Neural crest cell (in vitro differentiated cells): ENCODE results near the gene HECW1. TPM values are rescaled to one million over a fixed set of nuclear protein-coding genes. Genes with fewer than 3 reads are reported as not detected.

Experiments
- DNase-seq: peaks from one replicate; pipeline ENCODE4 v3.0.0; 2021; ENCODE audit warnings: low read depth, mixed read lengths, low spot score
- H3K27ac Mint-ChIP-seq: one replicate; pipeline ENCODE4 v1.8.0; 2021; ENCODE audit warnings: mild to moderate bottlenecking, mixed read lengths; ENCODE audit not compliant: unreplicated experiment
- H3K27me3 Mint-ChIP-seq: 2 replicates; pipeline ENCODE4 v1.8.0; 2021; ENCODE audit warnings: low read depth, mild to moderate bottlenecking, mixed read lengths
- H3K36me3 Mint-ChIP-seq: 2 replicates; pipeline ENCODE4 v1.8.0; 2021; ENCODE audit warnings: low read depth, mild to moderate bottlenecking, mixed read lengths
- H3K4me1 Mint-ChIP-seq: 2 replicates; pipeline ENCODE4 v1.8.0; 2021; ENCODE audit warnings: mixed read lengths
- H3K4me3 Mint-ChIP-seq: one replicate; pipeline ENCODE4 v1.8.0; 2021; ENCODE audit warnings: mild to moderate bottlenecking, mixed read lengths
- H3K9me3 Mint-ChIP-seq: 2 replicates; pipeline ENCODE4 v1.8.0; 2021; ENCODE audit warnings: mixed read lengths
- total RNA-seq: library from RNA; stranded (reverse); gene quantifications from 2 replicates; pipeline ENCODE4 v1.2.1, GENCODE V29; 2021
- TF ChIP-seq, protein P1 (sequence below): fragments of 200-600 bp; sonication (generic); conservative IDR thresholded peaks from 2 replicates; pipeline ENCODE4 v1.5.0; 2021; ENCODE audit warnings: antibody characterized with exemption, mild to moderate bottlenecking

The HECW1 gene
- total RNA-seq, 1 donor from 2014 or later = 3.6 TPM

DNA sequence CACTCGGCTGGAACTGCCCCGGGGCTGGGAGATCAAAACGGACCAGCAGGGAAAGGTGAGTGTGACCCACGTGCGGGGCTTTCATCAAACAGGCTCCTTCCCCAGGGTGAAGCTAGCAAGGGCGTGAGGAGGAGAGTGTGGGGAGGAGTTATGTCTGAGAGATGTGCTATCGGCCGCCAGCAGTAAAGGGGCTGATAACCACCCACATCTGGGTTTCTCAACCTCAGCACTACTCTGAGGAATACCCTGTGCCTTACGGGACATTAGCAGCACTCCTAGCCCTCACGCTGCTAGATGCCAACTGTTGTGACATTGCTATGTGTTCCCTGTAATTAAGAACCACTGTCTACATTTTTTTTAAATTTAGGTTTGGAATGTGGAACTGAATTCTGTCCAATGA lies 356.6 kb downstream of the HECW1 start:
- Mint-ChIP-seq H3K27me3 (no peaks in the 10 kb centered on the region), H3K4me3 (no peak overlapping the region), H3K4me1 (no peaks in the 10 kb centered on the region), H3K27ac (no peak overlapping the region), H3K36me3 (no peaks in the 10 kb centered on the region), H3K9me3 (no peaks in the 10 kb centered on the region)
- TF ChIP-seq, protein P1, sequence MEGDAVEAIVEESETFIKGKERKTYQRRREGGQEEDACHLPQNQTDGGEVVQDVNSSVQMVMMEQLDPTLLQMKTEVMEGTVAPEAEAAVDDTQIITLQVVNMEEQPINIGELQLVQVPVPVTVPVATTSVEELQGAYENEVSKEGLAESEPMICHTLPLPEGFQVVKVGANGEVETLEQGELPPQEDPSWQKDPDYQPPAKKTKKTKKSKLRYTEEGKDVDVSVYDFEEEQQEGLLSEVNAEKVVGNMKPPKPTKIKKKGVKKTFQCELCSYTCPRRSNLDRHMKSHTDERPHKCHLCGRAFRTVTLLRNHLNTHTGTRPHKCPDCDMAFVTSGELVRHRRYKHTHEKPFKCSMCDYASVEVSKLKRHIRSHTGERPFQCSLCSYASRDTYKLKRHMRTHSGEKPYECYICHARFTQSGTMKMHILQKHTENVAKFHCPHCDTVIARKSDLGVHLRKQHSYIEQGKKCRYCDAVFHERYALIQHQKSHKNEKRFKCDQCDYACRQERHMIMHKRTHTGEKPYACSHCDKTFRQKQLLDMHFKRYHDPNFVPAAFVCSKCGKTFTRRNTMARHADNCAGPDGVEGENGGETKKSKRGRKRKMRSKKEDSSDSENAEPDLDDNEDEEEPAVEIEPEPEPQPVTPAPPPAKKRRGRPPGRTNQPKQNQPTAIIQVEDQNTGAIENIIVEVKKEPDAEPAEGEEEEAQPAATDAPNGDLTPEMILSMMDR = no peak
- DNase-seq = no peak

DNA sequence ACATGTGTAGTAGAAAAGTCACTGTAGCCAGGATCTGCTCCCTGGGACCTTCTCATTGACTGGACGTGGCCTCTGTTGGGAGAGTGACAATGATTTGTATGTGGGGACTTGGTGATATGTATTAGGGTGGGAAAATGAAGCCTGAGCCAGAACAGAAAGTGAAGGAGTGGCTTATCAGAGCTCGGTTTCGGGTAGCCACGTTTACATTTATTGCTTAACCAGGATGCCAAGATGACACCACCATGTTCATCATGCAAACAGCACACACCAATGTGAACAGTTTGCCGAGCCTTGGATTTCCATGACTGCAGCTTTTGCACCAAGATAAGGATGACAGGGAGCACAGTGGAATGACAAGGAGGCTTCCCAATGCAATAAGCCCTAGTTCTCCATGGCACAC lies 357.7 kb downstream of the HECW1 start:
- H3K4me3 Mint-ChIP-seq = no peak overlapping the region
- no peaks in the 10 kb centered on the region for H3K27me3 Mint-ChIP-seq
- DNase-seq = no peak
- no peaks in the 10 kb centered on the region for H3K36me3 Mint-ChIP-seq
- H3K4me1 Mint-ChIP-seq = no peaks in the 10 kb centered on the region
- no peak overlapping the region for H3K27ac Mint-ChIP-seq
- TF ChIP-seq, protein P1 = no peak
- no peaks in the 10 kb centered on the region for H3K9me3 Mint-ChIP-seq

DNA sequence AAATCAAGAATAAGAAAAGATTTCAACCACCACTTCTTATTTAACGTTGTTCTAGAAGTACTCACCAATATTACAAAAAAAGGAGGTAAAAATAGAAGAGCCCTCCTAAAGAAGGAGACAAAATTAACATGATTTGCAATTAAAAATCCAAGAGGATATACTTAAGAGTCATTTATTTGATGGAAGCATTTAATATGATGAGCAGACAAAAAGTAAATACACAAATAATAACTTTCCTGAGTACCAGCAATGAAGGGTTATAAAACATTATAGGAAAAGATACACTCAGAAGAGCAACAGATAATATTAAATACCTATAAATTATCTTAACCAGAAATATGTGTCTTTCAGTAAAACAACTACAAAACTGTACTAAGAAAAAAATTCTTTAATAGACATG lies 363.5 kb downstream of the HECW1 start:
- Mint-ChIP-seq H3K9me3 (peaks cover 7% of the 10 kb centered on the region), H3K4me3 (no peak overlapping the region), H3K4me1 (no peaks in the 10 kb centered on the region), H3K36me3 (peaks cover 3% of the 10 kb centered on the region), H3K27ac (no peak overlapping the region), H3K27me3 (no peaks in the 10 kb centered on the region)
- TF ChIP-seq, protein P1 = no peak
- no peak for DNase-seq

DNA sequence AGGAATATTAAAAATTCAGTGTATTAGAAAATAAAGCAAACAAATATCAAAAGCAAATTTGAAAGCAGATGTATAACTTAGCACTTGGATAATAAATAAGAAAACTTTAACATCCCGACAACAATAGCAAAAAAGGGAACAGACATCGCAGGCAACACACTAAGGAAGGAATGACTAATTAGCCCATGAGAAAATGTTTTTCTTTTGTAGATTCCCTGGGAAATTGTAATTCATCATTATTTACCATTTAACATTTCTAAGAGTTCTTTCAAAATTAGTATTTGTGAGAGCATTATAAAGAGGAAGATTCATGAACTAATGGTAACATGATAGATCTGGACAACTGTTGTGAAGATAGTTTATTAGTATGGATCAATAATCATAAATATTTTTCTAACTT lies 364.4 kb downstream of the HECW1 start:
- Mint-ChIP-seq H3K4me1 (no peaks in the 10 kb centered on the region), H3K36me3 (peaks cover 3% of the 10 kb centered on the region), H3K4me3 (no peak overlapping the region), H3K27me3 (no peaks in the 10 kb centered on the region), H3K9me3 (peaks cover 7% of the 10 kb centered on the region), H3K27ac (no peak overlapping the region)
- TF ChIP-seq, protein P1 = no peak
- DNase-seq = no peak

DNA sequence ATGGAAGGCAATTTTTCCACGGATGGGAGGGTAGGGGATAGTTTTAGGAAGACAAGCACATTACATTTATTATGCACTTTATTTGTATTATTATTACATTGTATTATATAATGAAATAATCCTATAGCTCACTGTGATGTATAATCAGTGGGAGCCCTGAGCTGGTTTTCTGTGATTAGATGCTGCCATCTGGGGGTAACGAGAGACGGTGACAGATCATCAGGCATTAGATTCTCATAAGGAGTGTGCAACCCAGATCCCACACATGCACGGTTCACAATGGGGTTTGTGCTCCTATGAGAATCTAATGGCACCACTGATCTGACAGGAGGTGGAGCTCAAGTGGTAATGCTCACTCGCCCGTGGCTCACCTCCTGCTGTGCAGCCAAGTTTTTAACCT lies 366.6 kb downstream of the HECW1 start:
- no peaks in the 10 kb centered on the region for H3K27me3 Mint-ChIP-seq
- H3K4me1 Mint-ChIP-seq = no peaks in the 10 kb centered on the region
- DNase-seq = no peak
- H3K9me3 Mint-ChIP-seq = peaks cover 7% of the 10 kb centered on the region
- H3K4me3 Mint-ChIP-seq = no peak overlapping the region
- H3K36me3 Mint-ChIP-seq = peaks cover 3% of the 10 kb centered on the region
- H3K27ac Mint-ChIP-seq = no peak overlapping the region
- TF ChIP-seq, protein P1 = peak; percentile 18

DNA sequence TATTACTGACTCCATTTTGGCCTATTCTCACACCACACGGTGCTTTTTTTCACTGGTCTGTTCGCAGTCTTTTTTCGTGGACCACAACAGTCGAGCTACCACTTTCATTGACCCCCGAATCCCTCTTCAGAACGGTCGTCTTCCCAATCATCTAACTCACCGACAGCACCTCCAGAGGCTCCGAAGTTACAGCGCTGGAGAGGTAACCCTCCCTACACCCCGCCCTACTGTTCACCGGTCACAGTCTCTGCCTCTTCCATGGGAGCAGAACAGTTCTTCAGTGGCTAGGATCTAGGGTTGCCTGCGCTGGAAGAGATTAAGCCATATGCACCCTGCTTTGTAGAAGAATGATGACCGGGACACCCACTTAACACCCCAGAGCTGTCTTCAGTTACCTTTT lies 367.1 kb downstream of the HECW1 start:
- H3K4me3 Mint-ChIP-seq = no peak overlapping the region
- H3K9me3 Mint-ChIP-seq = peaks cover 7% of the 10 kb centered on the region
- DNase-seq = no peak
- TF ChIP-seq, protein P1 = no peak
- H3K27me3 Mint-ChIP-seq = no peaks in the 10 kb centered on the region
- H3K27ac Mint-ChIP-seq = no peak overlapping the region
- peaks cover 3% of the 10 kb centered on the region for H3K36me3 Mint-ChIP-seq
- H3K4me1 Mint-ChIP-seq = no peaks in the 10 kb centered on the region
